HuH-7 (cell line): ENCODE measurements around the gene GON4L.
"Not testable (repeated sequence)": the region's sequence is repeated elsewhere in the genome, so short reads cannot be mapped to it uniquely, and the experiment has no call there.

Source experiments
- DNase-seq: peaks from one replicate; pipeline ENCODE4 v3.0.0; 2011; ENCODE audit warnings: low spot score

GON4L gene

DNA sequence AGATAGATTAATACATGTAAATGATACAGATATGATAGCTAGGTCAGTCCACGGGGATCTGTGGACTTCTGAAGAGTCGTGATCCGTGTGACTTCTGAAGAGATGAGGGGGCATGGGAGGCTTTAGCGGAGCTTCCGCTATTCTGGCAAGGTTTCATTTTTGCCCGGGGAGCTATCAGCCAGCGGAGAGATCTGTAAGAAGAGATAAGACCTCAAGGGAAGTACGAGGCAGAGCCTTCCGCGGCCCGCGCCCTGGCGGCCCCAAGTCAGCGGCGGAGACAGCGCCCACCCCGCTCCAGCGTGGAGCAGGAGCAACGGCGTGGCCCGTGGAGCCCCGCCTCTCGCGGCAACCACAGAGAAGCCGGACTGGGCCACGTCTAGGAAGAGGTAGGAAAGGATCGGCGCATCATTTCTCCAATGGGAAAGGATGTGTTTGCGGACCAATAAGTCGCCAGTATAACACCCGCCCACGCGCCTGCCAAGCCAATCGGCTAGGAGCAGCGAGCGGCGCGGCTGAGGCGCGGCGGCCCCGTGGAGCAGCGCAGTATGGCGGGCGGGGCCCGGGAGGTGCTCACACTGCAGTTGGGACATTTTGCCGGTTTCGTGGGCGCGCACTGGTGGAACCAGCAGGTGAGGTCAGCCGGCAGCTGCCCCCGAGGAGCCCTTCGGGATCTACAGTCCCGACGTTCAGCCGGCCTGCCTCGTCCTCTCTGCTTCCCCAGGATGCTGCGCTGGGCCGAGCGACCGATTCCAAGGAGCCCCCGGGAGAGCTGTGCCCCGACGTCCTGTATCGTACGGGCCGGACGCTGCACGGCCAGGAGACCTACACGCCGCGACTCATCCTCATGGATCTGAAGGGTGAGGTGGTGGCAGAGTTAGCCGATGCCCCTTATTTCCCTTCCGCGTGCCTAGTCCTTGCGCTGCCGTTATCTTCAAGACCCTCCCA, 111.5 kb downstream of the GON4L start:
- peak; percentile 47 for DNase-seq

DNA sequence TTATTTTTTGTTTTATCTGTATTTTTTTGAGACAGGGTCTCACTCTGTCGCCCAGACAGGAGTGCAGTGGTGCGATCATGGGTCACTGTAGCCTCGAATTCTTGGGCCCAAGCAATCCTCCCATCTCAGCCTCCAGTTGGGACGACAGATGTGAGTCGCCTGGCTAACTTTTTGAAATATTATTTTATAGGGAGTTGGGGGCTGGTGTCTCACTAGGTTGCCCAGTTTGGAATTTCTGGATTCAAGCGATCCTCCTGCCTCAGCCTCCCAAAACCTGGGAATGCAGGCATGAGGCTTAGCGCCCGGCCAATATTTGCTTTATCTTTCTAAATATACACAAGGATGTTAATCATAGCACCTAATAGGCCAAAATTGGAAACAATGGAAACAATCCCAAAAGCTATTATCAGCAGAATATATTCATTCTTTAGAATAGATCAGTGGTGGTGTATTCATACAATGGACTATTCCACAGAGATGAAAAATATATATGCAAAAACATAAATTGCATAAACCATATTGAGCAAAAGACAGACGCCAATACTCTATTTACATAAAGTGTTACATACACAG, 112.2 kb downstream of the GON4L start:
- no peak for DNase-seq

- DNase-seq, result no peak
Observed at GRCh38 chr1:155741908-155742307, 115.1 kb downstream of the GON4L start.

GRCh38 chr1:155740995-155741394, 116.0 kb downstream of the GON4L start:
- no peak for DNase-seq

DNA sequence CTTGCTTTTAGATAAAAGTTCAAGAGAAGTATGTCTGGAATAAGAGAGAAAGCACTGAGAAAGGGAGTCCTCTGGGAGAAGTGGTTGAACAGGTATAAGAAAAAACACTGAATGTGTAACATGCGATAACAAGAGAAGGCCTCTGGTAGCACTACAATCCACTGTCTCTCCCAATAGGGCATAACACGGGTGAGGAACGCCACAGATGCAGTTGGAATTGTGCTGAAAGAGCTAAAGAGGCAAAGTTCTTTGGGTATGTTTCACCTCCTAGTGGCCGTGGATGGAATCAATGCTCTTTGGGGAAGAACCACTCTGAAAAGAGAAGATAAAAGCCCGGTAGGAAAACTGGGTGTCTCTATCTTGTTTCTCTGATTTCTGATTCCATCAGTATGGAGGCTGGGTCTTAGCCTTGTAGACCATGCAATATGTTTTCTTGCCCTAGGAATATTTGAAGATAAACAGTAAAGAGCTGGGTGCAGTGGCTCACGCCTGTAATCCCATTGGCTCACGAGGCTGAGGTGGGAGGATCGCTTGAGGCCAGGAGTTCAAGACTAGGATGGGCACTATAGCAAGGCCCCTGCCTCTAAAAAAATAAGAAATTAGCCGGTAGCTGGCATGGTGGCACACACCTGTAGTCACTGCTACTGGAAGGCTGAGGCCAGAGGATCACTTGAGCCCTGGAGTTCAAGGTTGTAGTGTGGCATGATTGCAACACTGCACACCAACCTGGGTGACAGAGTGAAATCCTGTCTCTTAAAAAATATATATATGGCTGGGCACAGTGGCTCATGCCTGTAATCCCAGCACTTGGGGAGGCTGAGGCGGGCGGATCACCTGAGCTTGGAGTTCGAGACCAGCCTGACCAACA, 127.7 kb downstream of the GON4L start:
- peak; percentile 43 for DNase-seq

DNA sequence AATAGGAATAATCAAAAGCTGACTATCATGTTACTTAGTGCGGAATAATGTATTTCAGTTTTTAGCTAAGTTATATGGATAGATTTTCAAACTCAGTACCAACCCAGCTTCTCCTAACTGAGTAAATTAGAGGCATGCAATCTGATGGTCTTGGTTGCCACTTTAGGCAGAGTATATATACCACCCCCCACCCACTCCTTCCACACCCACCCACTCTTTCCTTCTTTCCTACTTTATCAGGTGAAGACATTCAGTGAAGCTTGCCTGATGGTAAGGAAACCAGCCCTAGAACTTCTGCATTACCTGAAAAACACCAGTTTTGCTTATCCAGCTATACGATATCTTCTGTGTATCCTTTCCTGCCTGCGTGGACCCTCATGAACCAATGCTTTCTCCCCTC, 131.9 kb downstream of the GON4L start:
- no peak for DNase-seq

DNA sequence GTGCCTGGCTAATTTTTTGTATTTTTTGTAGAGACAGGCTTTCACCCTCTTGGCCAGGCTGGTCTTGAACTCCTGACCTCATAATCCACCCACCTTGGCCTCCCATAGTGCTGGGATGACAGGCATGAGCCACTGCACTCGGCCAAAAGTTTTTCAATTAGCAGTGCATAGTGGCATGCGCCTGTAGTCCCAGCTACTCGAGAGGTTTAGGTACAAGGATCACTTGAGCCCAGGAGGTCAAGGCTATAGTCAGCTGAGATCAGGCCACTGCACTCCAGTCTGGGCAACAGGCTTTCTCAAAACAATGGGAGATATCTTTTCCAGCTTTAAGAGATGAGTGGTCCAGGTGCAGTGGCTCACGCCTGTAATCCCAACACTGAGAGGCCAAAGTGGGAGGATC, 137.3 kb downstream of the GON4L start:
- no peak for DNase-seq

- DNase-seq, result not testable (repeated sequence)
Observed at GRCh38 chr1:155718524-155719115, 138.4 kb downstream of the GON4L start.

DNA sequence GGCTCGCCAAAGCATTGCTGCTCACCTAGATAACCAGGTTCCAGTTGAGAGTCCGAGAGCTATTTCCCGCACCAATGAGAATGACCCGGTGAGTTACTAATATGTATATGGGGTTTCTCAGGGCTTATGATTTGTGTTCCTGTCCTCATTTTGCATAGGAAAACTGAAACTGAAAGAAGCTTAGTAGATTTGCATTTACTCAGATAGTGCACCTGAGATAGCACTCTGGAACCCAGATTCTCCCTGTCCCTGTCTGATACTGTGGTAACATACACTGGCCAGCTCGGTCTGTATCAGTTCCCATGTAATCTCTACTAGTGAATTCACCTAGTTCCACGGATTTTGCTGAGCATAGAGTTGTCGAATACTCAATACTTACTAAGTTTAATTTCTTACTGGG, 140.0 kb downstream of the GON4L start:
- no peak for DNase-seq

DNA sequence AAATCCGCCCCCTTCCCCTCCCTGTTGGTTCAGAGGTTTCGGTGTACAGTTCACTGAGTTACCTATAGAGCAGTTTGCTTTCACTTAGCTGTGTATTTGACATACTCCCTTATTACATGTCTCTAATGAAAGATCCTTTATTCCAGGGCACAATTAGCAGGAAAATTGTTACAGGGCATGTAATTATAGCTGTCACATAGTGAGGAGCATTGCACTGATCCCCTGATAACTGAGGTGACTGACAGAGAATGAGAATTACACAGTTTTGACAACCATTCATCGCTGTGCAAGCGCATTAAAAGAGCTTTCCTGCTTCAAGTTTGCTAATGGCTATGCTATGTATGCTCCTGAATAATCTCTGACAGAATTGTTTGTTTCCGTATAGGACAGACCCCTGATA, 141.2 kb downstream of the GON4L start:
- DNase-seq, result no peak

- DNase-seq, result not testable (repeated sequence)
Observed at GRCh38 chr1:155715056-155715455, 142.0 kb downstream of the GON4L start.

GRCh38 chr1:155713075-155713474, 143.9 kb downstream of the GON4L start:
- no peak for DNase-seq

DNA sequence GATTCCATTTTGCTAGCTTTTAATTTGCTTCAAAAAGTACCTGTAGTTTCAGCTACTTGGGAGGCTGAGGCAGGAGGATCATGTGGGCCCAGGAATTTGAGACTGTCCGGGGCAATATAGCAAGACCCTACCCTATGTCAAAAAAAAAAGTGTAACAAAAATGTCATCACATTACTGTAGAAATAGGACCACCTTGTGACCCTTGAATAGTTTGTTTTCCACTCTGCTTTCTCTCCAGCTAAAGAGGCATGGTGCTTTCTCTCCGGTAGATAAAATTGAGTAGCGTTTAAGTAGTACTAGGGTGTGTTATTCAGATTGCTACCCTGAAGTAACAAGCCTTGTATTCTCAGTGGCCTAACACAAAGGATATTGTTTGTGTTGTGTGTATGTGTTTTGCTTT, 144.4 kb downstream of the GON4L start:
- not testable (repeated sequence) for DNase-seq

DNA sequence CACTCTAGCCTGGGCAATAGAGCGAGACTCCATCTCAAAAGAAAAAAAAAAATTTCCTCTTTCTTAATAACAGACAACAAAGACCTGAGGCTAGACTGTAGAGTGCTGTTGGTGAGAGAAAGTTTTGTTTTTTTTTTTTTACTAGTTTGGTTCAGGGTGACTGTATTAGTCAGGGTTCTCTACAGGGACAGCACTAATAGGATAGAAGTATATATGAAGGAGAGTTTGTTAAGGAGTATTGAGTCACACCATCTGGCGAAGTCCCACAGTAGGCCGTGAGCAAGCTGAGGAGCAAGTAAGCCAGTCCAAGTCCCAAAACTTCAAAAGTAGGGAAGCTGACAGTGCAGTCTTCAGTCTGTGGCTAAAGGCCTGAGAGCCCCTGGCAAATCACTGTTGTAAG, 145.6 kb downstream of the GON4L start:
- not testable (repeated sequence) for DNase-seq

DNA sequence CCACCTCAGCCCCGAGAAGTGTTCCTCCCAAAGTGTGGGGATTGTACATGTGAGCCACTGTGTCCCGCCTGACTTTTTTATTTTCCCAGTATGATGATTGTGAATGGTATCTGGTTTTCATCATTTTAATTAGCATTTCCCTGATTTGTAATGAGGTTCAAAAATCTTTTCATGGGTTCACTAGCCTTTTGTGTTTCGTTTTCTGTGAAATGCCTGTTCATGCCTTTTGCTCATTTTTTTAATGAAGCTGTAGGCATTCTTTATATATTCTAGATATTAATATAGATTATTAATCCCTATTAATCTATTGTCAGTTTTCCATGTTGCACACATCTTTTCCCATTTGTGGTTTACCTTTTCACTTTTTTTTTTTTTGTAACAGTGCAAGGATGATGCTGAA, 147.6 kb downstream of the GON4L start:
- DNase-seq, result no peak

- DNase-seq, result no peak
Observed at GRCh38 chr1:155706139-155706538, 150.9 kb downstream of the GON4L start.

DNA sequence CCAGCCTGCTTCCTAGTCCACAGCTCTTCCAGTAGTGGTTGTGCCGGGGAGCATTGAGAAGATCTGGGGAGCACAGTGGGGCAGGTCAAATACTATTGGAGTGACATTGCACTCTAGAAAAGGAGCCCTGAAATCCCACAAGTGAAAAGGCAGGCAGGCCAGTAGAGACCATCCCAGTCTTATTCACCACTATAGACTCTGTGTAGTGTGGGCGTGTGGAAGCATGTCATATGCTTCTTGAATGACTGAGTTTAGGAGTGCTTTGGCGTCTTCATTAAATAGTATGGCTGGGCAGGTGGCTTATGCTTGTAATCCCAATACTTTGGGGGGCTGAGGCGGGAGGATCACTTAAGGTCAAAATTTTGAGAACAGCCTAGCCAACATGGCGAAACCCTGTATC, 152.6 kb downstream of the GON4L start:
- DNase-seq, result not testable (repeated sequence)

DNA sequence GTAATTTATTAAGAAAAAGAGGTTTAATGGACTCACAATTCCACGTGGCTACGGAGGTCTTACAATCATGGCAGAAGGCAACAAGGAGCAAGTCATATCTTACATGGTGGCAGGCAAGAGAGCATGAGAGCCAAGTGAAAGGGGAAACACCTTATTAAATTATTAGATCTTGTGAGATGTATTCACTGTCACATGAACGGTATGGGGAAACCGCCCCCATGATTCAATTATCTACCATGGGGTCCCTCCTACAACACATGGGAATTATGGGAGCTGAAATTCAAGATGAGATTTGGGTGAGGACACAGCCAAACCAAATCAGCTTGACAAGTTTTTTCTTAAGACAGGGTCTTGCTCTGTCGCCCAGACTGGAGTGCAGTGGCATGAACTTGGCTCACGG, 153.8 kb downstream of the GON4L start:
- DNase-seq, result no peak

- not testable (repeated sequence) for DNase-seq
Observed at GRCh38 chr1:155701675-155702074, 155.3 kb downstream of the GON4L start.
